Placental epithelial cell (primary cell): Measurements from ENCODE around the gene OR4C15. TPM values are rescaled to one million over a fixed set of nuclear protein-coding genes. Genes with fewer than 3 reads are reported as not detected.

ENCODE experiments used
- total RNA-seq: library from RNA; depleted of rRNA; stranded (reverse); fragments of >200 nt; gene quantifications from 2 replicates; pipeline ENCODE4 v1.2.3, GENCODE V29; 2012

OR4C15 gene
- not detected in 2 replicates for total RNA-seq

DNA sequence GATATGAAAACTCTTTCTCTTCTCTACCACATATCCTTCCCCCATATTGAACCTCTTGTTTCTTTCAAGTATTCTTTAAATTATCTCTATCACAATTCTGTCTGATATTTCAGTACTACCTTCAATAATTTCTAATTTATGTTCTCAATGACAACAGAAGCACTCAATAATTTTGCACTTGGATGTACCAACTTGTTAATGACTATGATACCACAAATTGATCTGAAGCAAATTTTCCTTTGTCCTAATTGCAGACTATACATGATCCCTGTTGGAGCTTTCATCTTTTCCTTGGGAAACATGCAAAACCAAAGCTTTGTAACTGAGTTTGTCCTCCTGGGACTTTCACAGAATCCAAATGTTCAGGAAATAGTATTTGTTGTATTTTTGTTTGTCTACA is at the start of gene OR4C15:
TSS of gene OR4C15 (plus strand) at position 301 of the 400 bp plus-strand sequence. CDS start at position 301, 0 bp downstream.

DNA sequence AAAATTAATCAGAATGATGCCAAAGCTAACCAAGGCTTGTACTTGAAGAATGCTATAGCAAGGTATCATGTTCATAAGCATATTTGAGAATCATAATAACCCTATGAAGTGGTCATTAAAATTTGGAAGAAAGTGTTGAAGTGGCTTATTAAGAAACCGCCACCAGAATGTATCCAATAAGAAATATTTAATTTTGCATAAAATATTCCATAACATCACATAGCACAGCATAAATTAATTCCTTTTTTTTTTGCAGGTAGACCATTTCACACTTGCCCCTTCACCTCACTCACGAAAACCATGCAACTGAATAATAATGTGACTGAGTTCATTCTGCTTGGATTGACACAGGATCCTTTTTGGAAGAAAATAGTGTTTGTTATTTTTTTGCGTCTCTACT is 17.6 kb downstream of the OR4C15 start, which contains the start of gene OR4C16:
TSS of gene OR4C16 (plus strand) at position 301 of the 400 bp plus-strand sequence. CDS start at position 301, 0 bp downstream.

Other genes starting within 250 kb of the OR4C15 start
- gene OR4A16, start 211.3 kb upstream of the OR4C15 start, total RNA-seq, result not detected in 2 replicates
- not detected in 2 replicates for gene OR4A15, start 186.5 kb upstream of the OR4C15 start, total RNA-seq
- gene OR4C16, start 17.7 kb downstream of the OR4C15 start, total RNA-seq, result not detected in 2 replicates
- gene OR4C11, start 53.2 kb downstream of the OR4C15 start, total RNA-seq, result not detected in 2 replicates
- not detected in 2 replicates for gene OR4P4, start 80.6 kb downstream of the OR4C15 start, total RNA-seq
- gene OR4S2, start 93.9 kb downstream of the OR4C15 start, total RNA-seq, result not detected in 2 replicates
- not detected in 2 replicates for gene OR4C6, start 107.7 kb downstream of the OR4C15 start, total RNA-seq
- gene OR5D13, start 219.0 kb downstream of the OR4C15 start, total RNA-seq, result not detected in 2 replicates
- gene OR5D14, start 241.1 kb downstream of the OR4C15 start, total RNA-seq, result not detected in 2 replicates